ENCODE measurements around the gene MTCL1.

MTCL1 gene

DNA sequence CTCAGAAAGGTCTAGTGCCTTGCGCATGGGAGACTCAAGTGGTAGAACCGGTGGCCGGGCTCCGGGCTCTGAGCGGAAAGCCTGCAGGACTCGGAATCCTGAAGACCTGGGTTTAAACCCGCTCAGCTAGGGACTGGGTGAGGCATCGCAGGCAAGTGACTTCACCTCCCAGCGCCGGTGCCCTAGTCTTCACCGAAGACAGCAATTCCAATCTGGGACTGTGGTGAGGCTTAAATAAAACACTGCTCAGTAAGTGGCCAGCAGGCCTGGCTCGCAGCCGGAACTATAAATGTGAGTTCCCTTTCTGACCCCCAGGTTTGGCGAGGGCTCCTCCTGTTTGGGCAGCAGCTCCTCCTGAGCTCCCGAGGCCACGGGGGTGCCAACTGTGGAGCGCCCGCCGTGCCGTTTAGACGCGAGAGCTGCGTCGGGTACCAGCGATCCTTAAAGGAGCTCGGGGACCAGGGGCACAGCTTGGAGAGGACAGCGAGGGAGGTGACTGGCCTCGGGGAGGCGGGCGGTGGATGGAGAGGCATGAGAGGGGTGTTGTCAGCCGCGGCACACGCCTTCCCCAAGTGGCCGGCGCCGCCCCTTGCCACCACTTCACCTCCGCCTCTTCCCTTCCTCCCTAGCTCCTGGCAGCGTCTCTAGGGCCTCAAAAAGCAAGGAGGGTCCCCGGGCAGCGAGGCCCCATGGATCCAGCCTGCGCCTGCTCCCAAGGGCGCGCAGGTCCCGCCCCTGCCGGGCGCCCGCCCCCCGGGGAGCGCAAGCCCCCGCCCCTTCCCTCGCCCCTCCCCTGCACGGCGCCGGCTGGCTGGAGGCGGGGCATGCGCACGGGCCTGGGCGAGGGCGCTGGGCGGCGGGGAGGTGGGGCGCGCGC is 757 bp upstream of the MTCL1 start:
- TF ChIP-seq POLR2AphosphoS5 (IDR thresholded peaks at IDR 0.05; ENCODE audit: low read depth, low read length) = no peak; the same call in 1 of the 2 replicates
- TF ChIP-seq SIN3A (IDR thresholded peaks at IDR 0.05; ENCODE audit: borderline replicate concordance, insufficient read depth, low read length) = no peak
- TF ChIP-seq, protein P1, sequence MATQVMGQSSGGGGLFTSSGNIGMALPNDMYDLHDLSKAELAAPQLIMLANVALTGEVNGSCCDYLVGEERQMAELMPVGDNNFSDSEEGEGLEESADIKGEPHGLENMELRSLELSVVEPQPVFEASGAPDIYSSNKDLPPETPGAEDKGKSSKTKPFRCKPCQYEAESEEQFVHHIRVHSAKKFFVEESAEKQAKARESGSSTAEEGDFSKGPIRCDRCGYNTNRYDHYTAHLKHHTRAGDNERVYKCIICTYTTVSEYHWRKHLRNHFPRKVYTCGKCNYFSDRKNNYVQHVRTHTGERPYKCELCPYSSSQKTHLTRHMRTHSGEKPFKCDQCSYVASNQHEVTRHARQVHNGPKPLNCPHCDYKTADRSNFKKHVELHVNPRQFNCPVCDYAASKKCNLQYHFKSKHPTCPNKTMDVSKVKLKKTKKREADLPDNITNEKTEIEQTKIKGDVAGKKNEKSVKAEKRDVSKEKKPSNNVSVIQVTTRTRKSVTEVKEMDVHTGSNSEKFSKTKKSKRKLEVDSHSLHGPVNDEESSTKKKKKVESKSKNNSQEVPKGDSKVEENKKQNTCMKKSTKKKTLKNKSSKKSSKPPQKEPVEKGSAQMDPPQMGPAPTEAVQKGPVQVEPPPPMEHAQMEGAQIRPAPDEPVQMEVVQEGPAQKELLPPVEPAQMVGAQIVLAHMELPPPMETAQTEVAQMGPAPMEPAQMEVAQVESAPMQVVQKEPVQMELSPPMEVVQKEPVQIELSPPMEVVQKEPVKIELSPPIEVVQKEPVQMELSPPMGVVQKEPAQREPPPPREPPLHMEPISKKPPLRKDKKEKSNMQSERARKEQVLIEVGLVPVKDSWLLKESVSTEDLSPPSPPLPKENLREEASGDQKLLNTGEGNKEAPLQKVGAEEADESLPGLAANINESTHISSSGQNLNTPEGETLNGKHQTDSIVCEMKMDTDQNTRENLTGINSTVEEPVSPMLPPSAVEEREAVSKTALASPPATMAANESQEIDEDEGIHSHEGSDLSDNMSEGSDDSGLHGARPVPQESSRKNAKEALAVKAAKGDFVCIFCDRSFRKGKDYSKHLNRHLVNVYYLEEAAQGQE (IDR thresholded peaks at IDR 0.05; ENCODE audit: insufficient read depth in 1 of 2, low read depth in 2 of 2, low read length in 2 of 2) = no peak
- peak; percentile 64 for TF ChIP-seq FOXP2 (optimal IDR thresholded peaks at IDR 0.05; ENCODE audit: borderline replicate concordance, extremely low read depth, extremely low read length, insufficient read depth)
- TF ChIP-seq TAF1 (IDR thresholded peaks at IDR 0.05; ENCODE audit: borderline replicate concordance, insufficient read depth, low read length) = no peak

DNA sequence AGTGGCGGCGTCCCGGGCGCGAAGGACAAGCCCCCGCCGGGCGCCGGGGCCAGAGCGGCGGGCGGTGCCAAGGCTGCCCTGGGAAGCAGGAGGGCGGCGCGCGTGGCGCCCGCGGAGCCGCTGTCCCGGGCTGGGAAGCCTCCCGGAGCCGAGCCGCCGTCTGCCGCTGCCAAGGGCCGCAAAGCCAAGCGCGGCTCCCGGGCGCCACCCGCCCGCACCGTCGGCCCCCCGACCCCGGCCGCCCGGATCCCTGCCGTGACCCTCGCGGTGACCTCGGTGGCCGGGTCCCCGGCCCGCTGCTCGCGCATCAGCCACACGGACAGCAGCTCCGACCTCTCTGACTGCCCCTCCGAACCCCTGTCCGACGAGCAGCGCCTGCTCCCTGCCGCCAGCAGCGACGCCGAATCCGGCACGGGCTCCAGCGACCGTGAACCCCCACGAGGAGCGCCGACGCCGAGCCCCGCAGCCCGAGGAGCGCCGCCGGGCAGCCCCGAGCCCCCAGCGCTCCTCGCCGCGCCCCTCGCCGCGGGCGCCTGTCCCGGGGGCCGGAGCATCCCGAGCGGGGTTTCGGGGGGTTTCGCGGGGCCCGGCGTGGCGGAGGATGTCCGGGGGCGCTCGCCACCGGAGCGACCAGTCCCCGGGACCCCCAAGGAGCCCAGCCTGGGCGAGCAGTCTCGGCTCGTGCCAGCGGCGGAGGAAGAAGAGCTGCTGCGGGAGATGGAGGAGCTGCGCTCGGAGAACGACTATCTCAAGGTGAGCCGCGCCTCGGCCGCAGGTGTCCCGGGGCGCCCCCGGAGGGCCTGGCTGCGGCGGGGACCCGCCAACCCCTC is 820 bp downstream of the MTCL1 start:
- no peak for TF ChIP-seq SIN3A (IDR thresholded peaks at IDR 0.05; ENCODE audit: borderline replicate concordance, insufficient read depth, low read length)
- TF ChIP-seq FOXP2 (optimal IDR thresholded peaks at IDR 0.05; ENCODE audit: borderline replicate concordance, extremely low read depth, extremely low read length, insufficient read depth) = no peak
- TF ChIP-seq POLR2AphosphoS5 (IDR thresholded peaks at IDR 0.05; ENCODE audit: low read depth, low read length) = no peak
- TF ChIP-seq, protein P1 (IDR thresholded peaks at IDR 0.05; ENCODE audit: insufficient read depth in 1 of 2, low read depth in 2 of 2, low read length in 2 of 2) = no peak
- TF ChIP-seq TAF1 (IDR thresholded peaks at IDR 0.05; ENCODE audit: borderline replicate concordance, insufficient read depth, low read length) = no peak

DNA sequence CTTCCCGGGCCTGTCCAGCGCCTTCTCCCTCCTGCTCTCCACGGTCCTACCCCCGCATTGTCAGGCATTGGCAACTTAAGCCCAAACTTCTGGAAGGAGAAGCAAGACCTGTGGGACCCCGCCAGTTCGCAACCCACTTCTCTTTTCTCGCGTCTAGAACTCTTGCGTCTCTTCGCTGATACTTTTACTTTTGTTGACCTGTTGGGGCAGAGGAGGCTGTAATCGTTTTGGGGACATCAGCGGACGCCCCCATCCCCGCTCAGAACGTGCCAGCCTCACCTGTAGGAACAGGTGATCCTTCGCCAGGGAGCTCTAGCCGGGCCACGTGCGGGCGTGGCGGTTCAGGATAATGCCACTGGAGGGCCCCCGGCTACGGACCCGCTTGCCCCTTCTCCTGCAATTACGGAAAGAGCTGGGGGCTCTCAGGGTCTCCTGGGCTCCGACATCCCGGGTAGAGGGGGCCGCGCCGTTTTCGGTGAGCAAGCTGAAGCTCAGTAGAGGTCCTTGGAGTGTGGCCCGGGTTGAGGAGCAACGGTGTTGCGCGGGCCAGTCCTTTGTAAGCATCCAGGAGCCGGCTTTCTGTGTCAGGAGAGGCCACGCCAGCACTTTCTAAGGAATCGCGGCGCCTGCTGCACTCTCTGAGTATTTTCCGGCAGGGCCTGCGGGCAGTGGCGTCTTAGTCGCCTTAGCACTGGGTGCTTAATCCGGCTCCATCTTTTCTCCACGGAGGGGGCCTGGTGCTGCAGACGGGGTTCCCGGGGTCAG is 1.6 kb downstream of the MTCL1 start:
- no peak for TF ChIP-seq SIN3A (IDR thresholded peaks at IDR 0.05; ENCODE audit: borderline replicate concordance, insufficient read depth, low read length)
- TF ChIP-seq FOXP2 (optimal IDR thresholded peaks at IDR 0.05; ENCODE audit: borderline replicate concordance, extremely low read depth, extremely low read length, insufficient read depth) = no peak
- TF ChIP-seq, protein P1 (IDR thresholded peaks at IDR 0.05; ENCODE audit: insufficient read depth in 1 of 2, low read depth in 2 of 2, low read length in 2 of 2) = no peak
- no peak for TF ChIP-seq TAF1 (IDR thresholded peaks at IDR 0.05; ENCODE audit: borderline replicate concordance, insufficient read depth, low read length)
- no peak for TF ChIP-seq POLR2AphosphoS5 (IDR thresholded peaks at IDR 0.05; ENCODE audit: low read depth, low read length)

DNA sequence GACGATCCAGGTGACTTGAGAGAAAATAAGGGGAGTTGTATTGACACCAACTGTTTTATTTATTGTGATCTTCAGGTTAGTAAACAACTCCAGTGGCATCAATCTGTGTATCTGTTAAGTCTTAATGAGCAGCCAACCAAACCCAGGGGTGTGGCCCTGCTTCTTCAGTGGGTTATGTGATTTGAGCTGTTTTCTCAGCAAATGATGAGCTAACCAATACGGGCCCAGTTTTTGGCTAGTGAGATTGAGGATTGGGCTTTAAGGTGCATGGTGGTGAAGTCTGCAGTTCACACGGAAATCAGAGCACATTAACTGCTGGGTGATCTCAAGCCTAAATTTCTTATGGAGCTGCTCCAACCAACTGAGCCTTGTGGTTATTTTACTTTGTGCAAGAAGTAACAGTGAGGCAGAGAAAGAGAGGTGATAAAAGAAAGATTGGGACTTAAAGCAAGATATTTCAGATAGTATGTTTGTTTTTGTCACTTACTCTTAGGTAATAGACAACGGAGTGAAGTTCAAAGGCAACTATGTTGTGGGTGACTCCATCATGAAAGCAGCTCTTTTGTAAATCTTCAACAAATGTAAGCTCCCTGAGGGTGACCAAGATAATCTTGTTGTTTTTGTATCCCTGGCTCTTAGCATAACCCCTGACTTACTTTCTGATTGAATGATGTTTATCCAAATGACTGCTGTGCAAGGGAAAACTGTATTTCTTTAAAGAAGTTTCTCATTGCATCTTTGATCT is 2.4 kb downstream of the MTCL1 start:
- TF ChIP-seq FOXP2 (optimal IDR thresholded peaks at IDR 0.05; ENCODE audit: borderline replicate concordance, extremely low read depth, extremely low read length, insufficient read depth) = no peak
- no peak for TF ChIP-seq SIN3A (IDR thresholded peaks at IDR 0.05; ENCODE audit: borderline replicate concordance, insufficient read depth, low read length)
- no peak for TF ChIP-seq POLR2AphosphoS5 (IDR thresholded peaks at IDR 0.05; ENCODE audit: low read depth, low read length)
- TF ChIP-seq, protein P1 (IDR thresholded peaks at IDR 0.05; ENCODE audit: insufficient read depth in 1 of 2, low read depth in 2 of 2, low read length in 2 of 2) = no peak
- TF ChIP-seq TAF1 (IDR thresholded peaks at IDR 0.05; ENCODE audit: borderline replicate concordance, insufficient read depth, low read length) = no peak

Measured in PFSK-1 (cell line).